Neural cell (in vitro differentiated cells): Measurements from ENCODE around the gene GMDS.

Experiments used
- CTCF ChIP-seq: fragments of 450-650 bp; IDR thresholded peaks from 2 replicates; pipeline ENCODE4 v1.5.1; 2014; ENCODE audit warnings: antibody characterized with exemption, mild to moderate bottlenecking, moderate library complexity; ENCODE audit not compliant: poor library complexity, severe bottlenecking
- EP300 ChIP-seq: fragments of 450-650 bp; conservative IDR thresholded peaks from 2 replicates; pipeline ENCODE4 v1.6.1; 2014; ENCODE audit warnings: antibody characterized with exemption, mild to moderate bottlenecking, moderate library complexity; ENCODE audit not compliant: poor library complexity, severe bottlenecking
- RAD21 ChIP-seq: fragments of 450-650 bp; conservative IDR thresholded peaks from 2 replicates; pipeline ENCODE4 v1.6.1; 2014; ENCODE audit warnings: antibody characterized with exemption, mild to moderate bottlenecking, moderate library complexity
- REST ChIP-seq: IDR thresholded peaks from 2 replicates; pipeline ENCODE4 v1.6.1; 2012; ENCODE audit warnings: borderline replicate concordance

GRCh38 chr6:1577146-1577680 is 668.2 kb downstream of the GMDS start:
- TF ChIP-seq RAD21 (no peak), CTCF (no peak), EP300 (no peak), REST (no peak)
